Measurements from ENCODE around the gene ALS2CL. TPM values are rescaled to one million over a fixed set of nuclear protein-coding genes. Genes with fewer than 3 reads are reported as not detected.

ALS2CL gene
- total RNA-seq, 4 donors from 2014 or later, result 13.0 to 20.1 (median 16.4) TPM

DNA sequence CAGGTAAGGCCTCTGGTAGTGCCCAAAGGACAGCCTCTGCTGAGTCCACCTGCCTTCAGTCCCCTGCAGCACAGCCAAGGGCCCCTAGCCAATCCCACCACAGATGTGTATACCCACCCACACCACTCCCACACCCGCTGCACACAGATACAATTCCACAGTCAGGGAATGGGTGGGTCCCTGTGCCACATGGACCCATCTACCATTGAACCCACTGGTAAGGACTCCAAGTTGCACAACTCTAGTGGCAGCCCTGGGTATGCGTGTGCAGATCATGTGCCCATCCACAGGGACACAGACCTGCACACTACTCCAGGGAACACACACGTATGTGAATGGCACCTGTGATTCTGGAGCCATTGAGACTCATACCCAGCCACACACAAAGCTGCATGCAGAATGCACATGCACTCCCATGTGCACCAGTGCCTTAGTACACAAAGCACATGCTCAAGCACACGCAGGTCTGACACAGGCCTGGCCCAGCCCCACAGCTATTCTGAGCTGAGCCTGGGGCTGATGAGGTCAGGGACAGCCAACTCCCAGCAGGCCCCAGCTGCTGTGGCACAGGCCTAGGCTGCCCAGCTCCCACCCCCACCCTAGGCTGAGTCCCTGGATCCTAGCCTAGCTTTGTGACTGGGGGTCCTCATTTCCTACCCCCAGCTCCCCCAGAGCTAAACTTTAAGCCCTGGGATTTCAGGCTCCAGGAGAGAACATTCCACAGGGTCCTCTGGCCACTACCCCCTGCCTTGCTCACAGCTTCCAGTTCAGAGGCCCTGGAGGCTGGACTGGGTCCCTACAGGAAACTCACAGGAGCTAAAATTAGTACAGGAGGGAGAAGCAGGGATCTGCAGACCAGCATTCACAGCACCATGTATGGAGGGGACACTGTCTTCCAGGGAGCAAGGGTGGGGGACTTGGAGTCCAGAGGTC lies 2.7 kb upstream of the ALS2CL start:
- peaks cover 0 to 5% of the 10 kb centered on the region in 2 donors for H3K27me3 ChIP-seq
- H3K27ac ChIP-seq, result peak overlapping the region in 2 of 4 donors; percentile 75 to 77
- no peak for DNase-seq (ENCODE audit: low spot score in 2 of 2)
- no peaks in the 10 kb centered on the region for H3K9me3 ChIP-seq
- WGBS, 2 donors, result 71 to 87% methylated on average over 4 of the region's 4 CpGs
- H3K36me3 ChIP-seq, result no peaks in the 10 kb centered on the region
- H3K4me3 ChIP-seq, result no peak overlapping the region
- H3K4me1 ChIP-seq, result peaks cover 0 to 77% (median 40%) of the 10 kb centered on the region in 4 donors
- TF ChIP-seq POLR2A (IDR thresholded peaks at IDR 0.05) (no peak), EP300 (IDR thresholded peaks at IDR 0.05) (peak in 1 of 2 donors; percentile 19)
- TF ChIP-seq, protein P1, sequence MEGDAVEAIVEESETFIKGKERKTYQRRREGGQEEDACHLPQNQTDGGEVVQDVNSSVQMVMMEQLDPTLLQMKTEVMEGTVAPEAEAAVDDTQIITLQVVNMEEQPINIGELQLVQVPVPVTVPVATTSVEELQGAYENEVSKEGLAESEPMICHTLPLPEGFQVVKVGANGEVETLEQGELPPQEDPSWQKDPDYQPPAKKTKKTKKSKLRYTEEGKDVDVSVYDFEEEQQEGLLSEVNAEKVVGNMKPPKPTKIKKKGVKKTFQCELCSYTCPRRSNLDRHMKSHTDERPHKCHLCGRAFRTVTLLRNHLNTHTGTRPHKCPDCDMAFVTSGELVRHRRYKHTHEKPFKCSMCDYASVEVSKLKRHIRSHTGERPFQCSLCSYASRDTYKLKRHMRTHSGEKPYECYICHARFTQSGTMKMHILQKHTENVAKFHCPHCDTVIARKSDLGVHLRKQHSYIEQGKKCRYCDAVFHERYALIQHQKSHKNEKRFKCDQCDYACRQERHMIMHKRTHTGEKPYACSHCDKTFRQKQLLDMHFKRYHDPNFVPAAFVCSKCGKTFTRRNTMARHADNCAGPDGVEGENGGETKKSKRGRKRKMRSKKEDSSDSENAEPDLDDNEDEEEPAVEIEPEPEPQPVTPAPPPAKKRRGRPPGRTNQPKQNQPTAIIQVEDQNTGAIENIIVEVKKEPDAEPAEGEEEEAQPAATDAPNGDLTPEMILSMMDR (IDR thresholded peaks at IDR 0.05), result no peak

DNA sequence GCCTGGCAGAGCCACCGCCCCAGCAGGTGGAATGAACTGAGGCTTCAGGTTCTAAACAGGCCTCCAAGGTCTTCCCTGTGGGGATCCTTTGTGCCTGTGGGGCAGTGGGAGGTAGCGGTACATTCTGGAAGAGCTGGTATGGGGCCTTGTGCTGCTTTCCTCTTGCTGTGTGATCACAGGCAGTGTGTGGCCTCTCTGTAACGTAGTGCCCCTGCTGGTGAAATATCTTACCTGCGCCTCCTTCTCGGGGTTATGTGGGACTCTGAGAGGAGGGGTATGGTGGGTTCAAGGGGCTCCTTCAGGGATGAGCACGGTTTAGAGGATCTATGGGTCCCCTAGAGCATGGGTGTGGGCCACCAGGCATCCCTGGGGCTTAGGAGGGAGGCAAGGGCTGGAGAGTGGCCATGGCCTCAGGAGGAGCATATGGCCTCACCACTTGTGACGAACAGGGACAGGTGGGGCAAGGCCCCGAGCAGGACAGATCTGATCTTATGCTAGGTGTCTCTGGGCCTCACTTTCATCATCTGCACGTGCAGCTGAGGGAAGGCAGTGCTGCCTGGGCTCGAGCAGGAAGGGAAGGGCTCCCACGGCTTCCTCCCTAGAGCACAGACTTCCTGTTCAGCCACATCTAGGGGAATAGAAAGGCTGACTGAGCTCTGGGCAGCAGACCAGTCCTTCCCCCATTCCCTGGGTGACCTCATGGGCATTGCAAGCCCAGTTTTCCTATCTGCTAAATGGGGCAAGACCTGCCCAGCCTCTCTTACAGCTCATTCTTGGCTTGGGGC lies 1.9 kb upstream of the ALS2CL start:
- TF ChIP-seq POLR2A (IDR thresholded peaks at IDR 0.05) (no peak), EP300 (IDR thresholded peaks at IDR 0.05) (peak in 1 of 2 donors; percentile 73)
- TF ChIP-seq, protein P1 (IDR thresholded peaks at IDR 0.05), result peak in 1 of 5 experiments; percentile 11
- WGBS, 2 donors, result 71 to 78% methylated on average over 11 of the region's 11 CpGs
- H3K4me1 ChIP-seq, result peaks cover 0 to 77% (median 31%) of the 10 kb centered on the region in 4 donors
- H3K36me3 ChIP-seq, result no peaks in the 10 kb centered on the region
- peak overlapping the region in 3 of 4 donors; percentile 27 to 77 (median 75) for H3K27ac ChIP-seq
- no peak overlapping the region for H3K4me3 ChIP-seq
- DNase-seq (ENCODE audit: low spot score in 2 of 2), result peak; percentile 27 to 53
- no peaks in the 10 kb centered on the region for H3K9me3 ChIP-seq
- H3K27me3 ChIP-seq, result no peaks in the 10 kb centered on the region

DNA sequence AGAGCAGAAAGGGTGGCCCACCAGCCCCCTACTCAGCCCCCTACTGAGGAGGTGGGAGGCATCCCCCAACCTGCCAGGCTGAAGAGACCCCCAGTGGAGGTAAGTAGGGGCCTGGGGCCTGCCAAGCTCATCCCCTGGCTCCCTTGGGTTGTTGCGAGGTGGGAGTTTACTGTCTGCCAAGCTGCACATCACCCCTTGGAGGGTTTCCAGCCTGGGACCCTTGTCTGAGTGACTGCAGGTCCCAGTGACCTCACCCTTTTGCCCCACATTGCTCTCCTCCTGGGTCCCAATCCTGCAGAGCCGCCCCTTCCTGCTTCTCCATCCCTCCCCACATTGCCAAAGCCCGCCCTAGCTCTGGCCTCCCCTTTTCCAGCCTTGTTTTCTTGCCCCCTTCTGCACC lies 1.0 kb upstream of the ALS2CL start:
- H3K27ac ChIP-seq, result peak overlapping the region in 2 of 4 donors; percentile 65 to 77
- H3K9me3 ChIP-seq, result no peaks in the 10 kb centered on the region
- H3K4me3 ChIP-seq, result no peak overlapping the region
- no peak for DNase-seq (ENCODE audit: low spot score in 2 of 2)
- 98% methylated on average over 3 of the region's 3 CpGs for WGBS, 2 donors
- H3K27me3 ChIP-seq, result no peaks in the 10 kb centered on the region
- H3K36me3 ChIP-seq, result no peaks in the 10 kb centered on the region
- TF ChIP-seq EP300 (IDR thresholded peaks at IDR 0.05) (no peak), POLR2A (IDR thresholded peaks at IDR 0.05) (no peak)
- TF ChIP-seq, protein P1 (IDR thresholded peaks at IDR 0.05), result no peak
- H3K4me1 ChIP-seq, result peaks cover 0 to 70% (median 25%) of the 10 kb centered on the region in 4 donors

DNA sequence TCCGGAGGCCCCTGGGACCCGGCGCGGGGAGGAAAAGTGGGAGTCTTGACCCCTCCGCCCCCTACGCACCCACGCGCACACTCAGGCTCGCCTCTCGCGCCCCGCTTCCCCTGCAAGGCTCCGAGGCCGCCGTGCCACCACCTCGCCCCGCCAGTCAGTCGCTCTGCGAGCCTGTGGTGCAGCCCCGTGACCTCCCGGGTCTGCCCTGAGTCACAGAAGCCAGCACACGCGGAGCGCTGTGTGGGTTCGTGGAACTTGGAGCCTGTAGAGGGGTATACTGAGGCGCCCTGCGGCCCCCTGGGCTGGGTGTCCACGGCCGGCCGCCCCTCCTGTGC lies 380 bp upstream of the ALS2CL start:
- 8 to 21% methylated on average over 20 to 26 of the region's 30 CpGs for WGBS, 2 donors
- no peak for DNase-seq (ENCODE audit: low spot score in 2 of 2)
- H3K4me1 ChIP-seq, result peaks cover 0 to 67% (median 24%) of the 10 kb centered on the region in 4 donors

More for the DNA sequence above, 380 bp upstream of the ALS2CL start:
- H3K27ac ChIP-seq, result peak overlapping the region; percentile 1 to 77 (median 70)
- TF ChIP-seq, protein P1 (IDR thresholded peaks at IDR 0.05), result no peak
- TF ChIP-seq POLR2A (IDR thresholded peaks at IDR 0.05) (no peak), EP300 (IDR thresholded peaks at IDR 0.05) (no peak)
- no peaks in the 10 kb centered on the region for H3K27me3 ChIP-seq
- H3K36me3 ChIP-seq, result no peaks in the 10 kb centered on the region
- peak overlapping the region; percentile 36 to 77 (median 68) for H3K4me3 ChIP-seq
- H3K9me3 ChIP-seq, result no peaks in the 10 kb centered on the region
